GM13977 (cell line): ENCODE measurements around the gene TMEM38B.
"Not testable (repeated sequence)": the region's sequence is repeated elsewhere in the genome, so short reads cannot be mapped to it uniquely, and the experiment has no call there.

Source experiments
- DNase-seq: peaks from one replicate; pipeline ENCODE4 v3.0.0; 2012; ENCODE audit warnings: low spot score
- in situ Hi-C: fragments of 300-500 bp; cut with MboI; formaldehyde crosslinking; loops from one replicate; pipeline ENCODE4 v1.12.0; 2022; ENCODE audit warnings: low sequenced_read_pairs, low pct_unique_long_range_greater_than_20kb, mixed read lengths, inconsistent platforms; ENCODE audit not compliant: unreplicated experiment
- TF ChIP-seq, protein P1 (sequence below): IDR thresholded peaks from 2 replicates; pipeline ENCODE4 v1.5.1; 2012; ENCODE audit warnings: mild to moderate bottlenecking, control low read depth; ENCODE audit not compliant: insufficient read depth; ENCODE audit errors: extremely low read depth, missing control alignments

Gene TMEM38B

DNA sequence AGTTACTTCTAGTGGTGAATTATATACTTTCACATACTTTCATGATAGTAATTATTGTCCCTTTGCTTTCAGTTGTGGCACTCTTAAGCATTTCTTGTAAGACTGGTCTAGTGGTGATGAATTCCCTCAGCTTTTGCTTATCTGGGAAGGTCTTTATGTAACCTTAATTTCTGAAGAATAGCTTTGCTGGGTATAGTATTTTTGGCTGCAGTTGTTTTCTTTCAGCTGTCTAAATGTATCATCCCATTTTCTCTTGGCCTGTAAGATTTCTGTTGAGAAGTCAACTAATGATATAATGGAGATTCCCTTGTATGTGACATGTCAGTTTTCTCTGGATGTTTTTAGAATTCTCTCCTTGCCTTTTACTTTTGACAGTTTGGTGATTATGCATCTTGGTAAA, 41.0 kb downstream of the TMEM38B start:
- DNase-seq: no peak
- TF ChIP-seq, protein P1, sequence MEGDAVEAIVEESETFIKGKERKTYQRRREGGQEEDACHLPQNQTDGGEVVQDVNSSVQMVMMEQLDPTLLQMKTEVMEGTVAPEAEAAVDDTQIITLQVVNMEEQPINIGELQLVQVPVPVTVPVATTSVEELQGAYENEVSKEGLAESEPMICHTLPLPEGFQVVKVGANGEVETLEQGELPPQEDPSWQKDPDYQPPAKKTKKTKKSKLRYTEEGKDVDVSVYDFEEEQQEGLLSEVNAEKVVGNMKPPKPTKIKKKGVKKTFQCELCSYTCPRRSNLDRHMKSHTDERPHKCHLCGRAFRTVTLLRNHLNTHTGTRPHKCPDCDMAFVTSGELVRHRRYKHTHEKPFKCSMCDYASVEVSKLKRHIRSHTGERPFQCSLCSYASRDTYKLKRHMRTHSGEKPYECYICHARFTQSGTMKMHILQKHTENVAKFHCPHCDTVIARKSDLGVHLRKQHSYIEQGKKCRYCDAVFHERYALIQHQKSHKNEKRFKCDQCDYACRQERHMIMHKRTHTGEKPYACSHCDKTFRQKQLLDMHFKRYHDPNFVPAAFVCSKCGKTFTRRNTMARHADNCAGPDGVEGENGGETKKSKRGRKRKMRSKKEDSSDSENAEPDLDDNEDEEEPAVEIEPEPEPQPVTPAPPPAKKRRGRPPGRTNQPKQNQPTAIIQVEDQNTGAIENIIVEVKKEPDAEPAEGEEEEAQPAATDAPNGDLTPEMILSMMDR: no peak
- in situ Hi-C loops: no loop called here

DNA sequence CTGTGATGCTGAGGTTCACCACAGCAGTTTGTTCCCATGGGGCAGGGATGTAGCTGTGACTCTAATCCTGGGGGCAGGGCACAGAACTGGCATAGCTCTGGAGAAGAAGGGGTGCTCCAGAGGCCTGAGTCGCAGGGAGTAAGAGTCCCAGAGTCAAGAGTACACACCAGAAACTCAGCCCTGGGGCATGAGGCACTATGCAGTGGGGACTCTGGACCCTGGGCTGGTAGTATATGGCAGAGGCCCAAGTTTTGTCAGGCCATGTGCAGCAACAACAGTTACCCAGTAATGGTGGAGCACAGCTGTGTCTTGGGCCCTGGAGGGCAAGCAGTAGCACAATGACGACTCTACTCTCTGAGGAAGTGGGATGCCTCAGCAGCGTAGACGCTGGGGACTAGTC, 42.9 kb downstream of the TMEM38B start:
- in situ Hi-C loops: no loop called here
- DNase-seq: no peak

GRCh38 chr9:105742088-105742487, 47.7 kb downstream of the TMEM38B start:
- DNase-seq: no peak
- TF ChIP-seq, protein P1: no peak
- in situ Hi-C loops: no loop called here

More for the DNA sequence above, 42.9 kb downstream of the TMEM38B start:
- TF ChIP-seq, protein P1: no peak

DNA sequence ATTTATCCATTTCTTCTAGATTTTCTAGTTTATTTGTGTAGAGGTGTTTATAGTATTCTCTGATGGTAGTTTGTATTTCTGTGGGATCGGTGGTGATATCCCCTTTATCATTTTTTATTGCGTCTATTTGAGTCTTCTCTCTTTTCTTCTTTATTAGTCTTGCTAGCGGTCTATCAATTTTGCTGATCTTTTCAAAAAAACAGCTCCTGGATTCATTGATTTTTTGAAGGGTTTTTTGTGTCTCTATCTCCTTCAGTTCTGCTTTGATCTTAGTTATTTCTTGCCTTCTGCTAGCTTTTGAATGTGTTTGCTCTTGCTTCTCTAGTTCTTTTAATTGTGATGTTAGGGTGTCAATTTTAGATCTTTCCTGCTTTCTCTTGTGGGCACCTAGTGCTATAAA, 53.0 kb downstream of the TMEM38B start:
- in situ Hi-C loops, DNase-seq: not testable (repeated sequence)

DNA sequence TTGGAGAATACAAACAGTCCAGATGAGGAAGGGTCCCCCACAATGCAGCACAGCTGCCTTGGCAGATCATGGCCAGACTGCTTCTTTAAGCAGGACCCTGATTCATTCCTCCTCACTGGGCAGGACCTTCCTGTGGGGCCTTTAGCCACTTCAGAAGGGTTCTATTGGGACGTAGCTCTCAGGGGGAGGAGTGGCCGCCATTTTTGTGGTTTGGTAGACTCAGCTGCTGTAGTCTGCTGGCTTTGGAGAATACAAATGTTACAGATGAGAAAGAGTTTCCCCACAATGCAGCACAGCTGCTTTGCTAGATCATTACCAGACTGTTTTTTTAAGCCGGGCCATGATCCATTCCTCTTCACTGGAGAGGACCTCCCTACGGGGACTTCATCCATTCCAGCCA, 57.4 kb downstream of the TMEM38B start:
- no peak for DNase-seq
- in situ Hi-C loops: no loop called here
- TF ChIP-seq, protein P1: no peak

DNA sequence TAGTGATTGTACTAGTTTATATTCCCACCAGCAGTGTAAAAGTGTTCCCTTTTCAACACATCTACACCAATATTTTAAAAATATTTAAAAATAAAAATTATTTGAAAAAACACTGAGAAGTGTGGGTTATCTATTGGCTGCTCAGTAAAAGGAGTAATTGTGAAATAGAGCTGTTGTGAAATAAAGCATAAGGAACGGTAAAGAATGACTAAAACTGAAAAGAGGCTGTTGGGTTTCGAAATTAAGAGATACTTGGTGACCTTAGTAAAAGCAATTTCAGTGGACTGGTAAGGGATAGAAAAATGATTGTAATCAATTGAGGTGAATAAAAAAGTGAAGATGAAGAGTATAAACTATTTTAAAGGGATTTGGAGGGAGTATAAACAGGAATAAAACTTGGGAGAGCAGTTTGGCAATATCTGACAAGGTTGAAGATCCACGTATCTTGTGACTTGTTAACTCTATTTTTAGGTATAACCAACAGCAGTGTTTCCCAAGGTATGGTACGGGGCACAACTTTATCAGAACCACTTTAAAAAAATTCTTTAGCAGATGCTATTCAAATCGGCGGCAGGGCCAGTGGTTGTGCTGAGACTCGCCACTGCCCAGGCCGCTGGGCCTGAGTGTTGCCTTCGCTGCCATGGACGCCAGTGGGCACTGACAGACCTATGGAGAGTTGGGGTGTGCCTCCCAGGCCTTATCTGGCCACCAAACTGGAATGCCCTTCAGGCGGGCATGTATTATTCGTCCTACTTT, 63.3 kb downstream of the TMEM38B start:
- DNase-seq: no peak
- in situ Hi-C loops: no loop called here
- TF ChIP-seq, protein P1: no peak

DNA sequence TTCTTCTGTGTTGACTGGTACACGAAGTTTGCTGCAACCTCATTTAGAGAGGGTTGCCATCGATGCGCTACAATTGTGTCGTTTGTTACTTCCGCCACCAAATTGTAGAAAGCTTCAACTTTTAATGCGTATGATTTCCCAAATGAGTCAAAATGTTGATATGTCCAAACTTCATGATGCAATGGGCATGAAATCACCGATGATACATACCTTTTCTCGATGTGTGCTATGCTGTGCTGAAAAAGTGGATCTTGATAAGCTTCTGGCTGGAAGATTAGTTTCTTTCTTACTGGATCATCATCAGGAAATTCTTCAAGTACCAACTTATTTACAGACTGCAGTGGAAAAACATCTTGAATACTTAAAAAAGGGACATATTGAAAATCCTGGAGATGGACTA, 65.7 kb downstream of the TMEM38B start:
- in situ Hi-C loops: no loop called here
- TF ChIP-seq, protein P1: no peak
- DNase-seq: no peak

GRCh38 chr9:105782561-105783494, 88.5 kb downstream of the TMEM38B start:
- in situ Hi-C loops, DNase-seq: not testable (repeated sequence)

DNA sequence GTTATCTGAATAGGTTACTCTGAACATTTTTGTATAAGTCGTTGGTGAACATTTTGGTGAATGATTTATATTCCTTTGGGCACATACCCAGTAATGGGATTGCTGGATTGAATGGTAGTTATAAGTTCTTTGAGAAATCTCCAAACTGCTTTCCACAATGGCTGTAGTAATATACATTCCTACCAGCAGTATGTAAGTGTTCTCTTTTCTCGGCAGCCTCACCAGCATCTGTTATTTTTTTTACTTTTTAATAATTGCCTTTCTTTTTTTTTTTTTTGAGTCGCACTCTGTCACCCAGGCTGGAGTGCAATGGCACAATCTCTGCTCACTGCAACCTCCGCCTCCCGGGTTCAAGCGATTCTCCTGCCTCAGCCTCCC, 89.1 kb downstream of the TMEM38B start:
- in situ Hi-C loops, DNase-seq: not testable (repeated sequence)

- DNase-seq, in situ Hi-C loops: not testable (repeated sequence)
Observed at GRCh38 chr9:105786796-105787195, 92.5 kb downstream of the TMEM38B start.
